Esophagus (tissue), 2 donors: ENCODE measurements around the gene TSPAN31. TPM values are rescaled to one million over a fixed set of nuclear protein-coding genes. Genes with fewer than 3 reads are reported as not detected.

Experiments
- H3K27ac ChIP-seq, 2 donors: one replicate each; pipeline ENCODE4 v1.5.1; 2013; ENCODE audit warnings: low read depth in 2 of 2, mild to moderate bottlenecking in 2 of 2, inconsistent platforms in 1 of 2, low read length in 1 of 2, moderate library complexity in 1 of 2
- H3K27me3 ChIP-seq, 2 donors: one replicate each; pipeline ENCODE4 v1.6.1; 2013; ENCODE audit warnings: low read length in 2 of 2, control low read depth in 1 of 2, mild to moderate bottlenecking in 1 of 2; ENCODE audit not compliant: insufficient read depth in 2 of 2, control insufficient read depth in 1 of 2
- H3K36me3 ChIP-seq, 2 donors: one replicate each; pipeline ENCODE4 v1.6.1; 2013; ENCODE audit warnings: low read length in 1 of 2; ENCODE audit not compliant: control insufficient read depth in 2 of 2, insufficient read depth in 2 of 2
- H3K4me1 ChIP-seq, 2 donors: one replicate each; pipeline ENCODE4 v1.6.1; 2013; ENCODE audit warnings: low read length in 1 of 2; ENCODE audit not compliant: control insufficient read depth in 2 of 2, insufficient read depth in 2 of 2
- H3K4me3 ChIP-seq, 2 donors: one replicate each; pipeline ENCODE4 v1.5.1; 2013; ENCODE audit warnings: low read length in 2 of 2, mild to moderate bottlenecking in 2 of 2, low read depth in 1 of 2, moderate library complexity in 1 of 2
- H3K9me3 ChIP-seq, 2 donors: one replicate each; pipeline ENCODE4 v1.6.1; 2013; ENCODE audit warnings: mild to moderate bottlenecking in 2 of 2, low read depth in 1 of 2, low read length in 1 of 2, moderate library complexity in 1 of 2; ENCODE audit not compliant: control insufficient read depth in 2 of 2, insufficient read depth in 1 of 2
- WGBS, 2 donors: extraction: QIAGEN DNeasy Blood & Tissue Kit; methylation state at CpG; one replicate each; pipeline ENCODE4 v1.1.7; 2013; 5-methylcytosine and 5-hydroxymethylcytosine counted together
- polyA plus RNA-seq, 2 donors: library from polyadenylated mRNA; stranded (reverse); fragments of 200-250 nt; gene quantifications; one replicate each; pipeline ENCODE4 v1.2.3, GENCODE V29; 2013
- donor health status: healthy with polysubstance abuse.
- donor health status: Bipolar disorder and iron deficiency.

TSPAN31 gene
- polyA plus RNA-seq, 2 donors, result 16.3 to 19.8 TPM

- Histone ChIP-seq H3K4me1 (peaks cover 0 to 4% of the 10 kb centered on the region in 2 donors), H3K27ac (no peak overlapping the region), H3K4me3 (no peak overlapping the region), H3K9me3 (no peaks in the 10 kb centered on the region), H3K27me3 (no peaks in the 10 kb centered on the region), H3K36me3 (peaks cover 0 to 7% of the 10 kb centered on the region in 2 donors)
- 88 to 89% methylated on average over 4 of the region's 4 CpGs for WGBS, 2 donors
Measured at GRCh38 chr12:57780284-57780897, 35.6 kb downstream of the TSPAN31 start.

- Histone ChIP-seq H3K4me1 (peaks cover 0 to 4% of the 10 kb centered on the region in 2 donors), H3K9me3 (no peaks in the 10 kb centered on the region), H3K27me3 (no peaks in the 10 kb centered on the region), H3K27ac (no peak overlapping the region), H3K36me3 (peaks cover 5 to 7% of the 10 kb centered on the region in 2 donors), H3K4me3 (no peak overlapping the region)
- WGBS, 2 donors, result 87 to 96% methylated on average over 3 of the region's 3 CpGs
Measured at GRCh38 chr12:57781244-57781643, 36.4 kb downstream of the TSPAN31 start.

- no peak overlapping the region for H3K4me3 ChIP-seq
- peaks cover 7 to 8% of the 10 kb centered on the region in 2 donors for H3K36me3 ChIP-seq
- no peaks in the 10 kb centered on the region for H3K9me3 ChIP-seq
- WGBS, 2 donors, result 58 to 68% methylated on average over 2 of the region's 2 CpGs
- H3K27ac ChIP-seq, result peak overlapping the region in 1 of 2 donors; percentile 13
- no peaks in the 10 kb centered on the region for H3K27me3 ChIP-seq
- peaks cover 0 to 4% of the 10 kb centered on the region in 2 donors for H3K4me1 ChIP-seq
Measured at GRCh38 chr12:57781801-57782200, 37.0 kb downstream of the TSPAN31 start.

GRCh38 chr12:57782243-57782607 lies 37.4 kb downstream of the TSPAN31 start:
- Histone ChIP-seq H3K27me3 (no peaks in the 10 kb centered on the region), H3K36me3 (peaks cover 7 to 8% of the 10 kb centered on the region in 2 donors), H3K4me1 (peaks cover 0 to 4% of the 10 kb centered on the region in 2 donors), H3K27ac (no peak overlapping the region), H3K4me3 (no peak overlapping the region), H3K9me3 (no peaks in the 10 kb centered on the region)
- 15 to 16% methylated on average over 4 of the region's 4 CpGs for WGBS, 2 donors

- H3K27me3 ChIP-seq, result no peaks in the 10 kb centered on the region
- H3K36me3 ChIP-seq, result peaks cover 7 to 8% of the 10 kb centered on the region in 2 donors
- WGBS, 2 donors, result 1% methylated on average over 45 of the region's 45 CpGs
- H3K4me3 ChIP-seq, result peak within 1 kb of the TSS; percentile 90 to 99
- H3K27ac ChIP-seq, result peak within 1 kb of the TSS; percentile 50 to 89
- H3K4me1 ChIP-seq, result peaks cover 0 to 4% of the 10 kb centered on the region in 2 donors
- H3K9me3 ChIP-seq, result no peaks in the 10 kb centered on the region
Measured at GRCh38 chr12:57782608-57783465, 38.0 kb downstream of the TSPAN31 start, which contains the start of gene TSFM. TSFM (plus strand) TSS chr12:57782787; CDS start chr12:57782802, 15 bp downstream.

GRCh38 chr12:57783466-57783801 lies 38.6 kb downstream of the TSPAN31 start:
- Histone ChIP-seq H3K9me3 (no peaks in the 10 kb centered on the region), H3K4me3 (peak overlapping the region; percentile 90 to 99), H3K4me1 (peaks cover 0 to 2% of the 10 kb centered on the region in 2 donors), H3K27ac (no peak overlapping the region), H3K27me3 (no peaks in the 10 kb centered on the region), H3K36me3 (peaks cover 7 to 8% of the 10 kb centered on the region in 2 donors)
- 78 to 79% methylated on average over 12 of the region's 12 CpGs for WGBS, 2 donors

GRCh38 chr12:57783861-57784260 lies 39.0 kb downstream of the TSPAN31 start:
- Histone ChIP-seq H3K9me3 (no peaks in the 10 kb centered on the region), H3K27me3 (no peaks in the 10 kb centered on the region), H3K4me1 (no peaks in the 10 kb centered on the region), H3K27ac (no peak overlapping the region), H3K36me3 (peaks cover 7 to 8% of the 10 kb centered on the region in 2 donors), H3K4me3 (peak overlapping the region in 1 of 2 donors; percentile 99)
- 87 to 89% methylated on average over 11 of the region's 11 CpGs for WGBS, 2 donors

GRCh38 chr12:57793920-57794319 lies 49.1 kb downstream of the TSPAN31 start:
- Histone ChIP-seq H3K9me3 (no peaks in the 10 kb centered on the region), H3K27me3 (no peaks in the 10 kb centered on the region), H3K4me3 (no peak overlapping the region), H3K27ac (no peak overlapping the region), H3K4me1 (no peaks in the 10 kb centered on the region), H3K36me3 (peaks cover 0 to 5% of the 10 kb centered on the region in 2 donors)
- 18 to 29% methylated on average over 1 of the region's 1 CpG for WGBS, 2 donors

- WGBS, 2 donors, result 77 to 87% methylated on average over 6 of the region's 6 CpGs
- H3K9me3 ChIP-seq, result no peaks in the 10 kb centered on the region
- H3K27me3 ChIP-seq, result no peaks in the 10 kb centered on the region
- peak overlapping the region in 1 of 2 donors; percentile 39 for H3K27ac ChIP-seq
- H3K36me3 ChIP-seq, result peaks cover 0 to 7% of the 10 kb centered on the region in 2 donors
- H3K4me1 ChIP-seq, result no peaks in the 10 kb centered on the region
- no peak overlapping the region for H3K4me3 ChIP-seq
Measured at GRCh38 chr12:57795354-57795753, 50.5 kb downstream of the TSPAN31 start.
